ENCODE results near the gene AOPEP.

Gene AOPEP

DNA sequence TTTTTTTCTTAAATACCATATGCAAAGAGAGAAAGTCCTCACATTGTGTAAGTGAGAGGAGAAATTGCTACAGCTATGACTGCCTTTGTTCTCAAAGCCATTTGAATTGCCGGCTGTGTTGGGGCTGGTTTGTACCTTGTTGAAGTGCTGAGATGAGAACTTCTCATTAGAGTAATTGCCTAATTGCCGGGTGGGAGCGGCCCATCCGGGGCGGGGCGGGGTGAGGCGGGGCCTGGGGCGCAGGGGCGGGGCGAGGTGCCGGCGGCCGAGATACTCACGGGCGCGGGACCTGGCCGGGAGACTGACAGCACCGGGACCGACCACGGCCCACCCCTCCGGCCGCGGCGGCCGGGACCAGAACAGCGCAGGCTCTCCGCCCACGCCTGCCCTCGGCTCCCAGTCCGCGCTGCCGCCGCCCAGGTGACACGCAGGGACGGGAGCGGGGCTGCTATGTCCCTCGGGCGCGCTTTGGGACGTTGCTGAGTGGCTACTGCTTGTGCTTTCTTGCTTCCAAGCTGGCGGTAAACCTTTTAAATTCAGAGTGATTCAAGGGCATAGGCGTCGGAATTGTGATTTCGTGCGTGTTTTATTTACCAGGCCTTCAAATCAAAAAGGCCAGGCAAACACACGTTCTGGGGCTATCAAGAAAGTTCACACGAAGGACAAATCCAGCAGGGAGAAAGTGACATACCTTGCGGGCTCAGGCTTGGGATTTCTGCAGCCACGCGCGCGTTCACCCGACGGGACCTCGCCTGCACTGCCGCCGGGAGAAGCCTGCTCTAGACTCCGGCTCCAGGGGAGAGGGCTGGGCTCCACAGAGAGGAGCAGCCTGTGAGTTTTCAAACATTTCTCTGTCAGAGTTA is 322.0 kb downstream of the AOPEP start:
- peaks cover 6% of the 10 kb centered on the region for H3K36me3 ChIP-seq (ENCODE audit: control insufficient read depth, insufficient read depth, low read length)
- H2AFZ ChIP-seq, result no peak overlapping the region
- H3K4me3 ChIP-seq (ENCODE audit: low read depth, low read length), result peak overlapping the region; percentile 99
- no peaks in the 10 kb centered on the region for H3K9me3 ChIP-seq (ENCODE audit: control insufficient read depth, low read length)
- peaks cover 17% of the 10 kb centered on the region for H3K79me2 ChIP-seq
- peak overlapping the region; percentile 46 for H3K9ac ChIP-seq
- peak overlapping the region; percentile 92 for H3K4me2 ChIP-seq (ENCODE audit: low read length)
- TF ChIP-seq CTCF (IDR thresholded peaks at IDR 0.05), result no peak
- H3K27me3 ChIP-seq (ENCODE audit: control insufficient read depth, insufficient read depth, low read length), result no peaks in the 10 kb centered on the region
- H3K4me1 ChIP-seq, result peaks cover 10% of the 10 kb centered on the region
- peak overlapping the region; percentile 93 for H3K27ac ChIP-seq

DNA sequence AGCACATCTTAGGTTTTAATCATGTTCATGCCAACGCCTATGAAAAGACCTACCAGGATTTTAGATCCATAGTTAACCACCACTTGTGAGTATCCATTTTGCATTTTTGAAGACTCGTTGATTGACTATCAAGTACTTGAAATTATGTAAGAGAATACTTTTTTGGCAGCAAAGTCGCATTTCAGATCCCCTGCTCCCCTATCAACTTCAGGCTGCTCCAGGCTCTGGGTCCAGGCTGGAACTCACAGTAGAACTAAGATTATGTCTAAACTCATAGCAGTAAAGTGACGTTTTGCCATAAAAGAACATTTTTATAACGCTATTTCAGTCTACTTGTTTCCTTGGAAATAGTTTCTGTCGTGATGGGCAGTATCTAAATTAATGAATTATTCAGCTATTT is 323.3 kb downstream of the AOPEP start:
- peaks cover 4% of the 10 kb centered on the region for H3K4me1 ChIP-seq
- no peak overlapping the region for H3K9ac ChIP-seq
- H3K79me2 ChIP-seq, result peaks cover 26% of the 10 kb centered on the region
- H3K9me3 ChIP-seq (ENCODE audit: control insufficient read depth, low read length), result no peaks in the 10 kb centered on the region
- peak overlapping the region; percentile 76 for H3K4me2 ChIP-seq (ENCODE audit: low read length)
- H3K36me3 ChIP-seq (ENCODE audit: control insufficient read depth, insufficient read depth, low read length), result peaks cover 6% of the 10 kb centered on the region
- H2AFZ ChIP-seq, result no peak overlapping the region
- no peaks in the 10 kb centered on the region for H3K27me3 ChIP-seq (ENCODE audit: control insufficient read depth, insufficient read depth, low read length)
- H3K27ac ChIP-seq, result peak overlapping the region; percentile 93
- peak overlapping the region; percentile 99 for H3K4me3 ChIP-seq (ENCODE audit: low read depth, low read length)
- TF ChIP-seq CTCF (IDR thresholded peaks at IDR 0.05), result no peak

GRCh38 chr9:95053611-95054570 is 327.4 kb downstream of the AOPEP start:
- Histone ChIP-seq H2AFZ (no peak overlapping the region), H3K79me2 (peaks cover 51% of the 10 kb centered on the region), H3K4me3 (ENCODE audit: low read depth, low read length) (peak overlapping the region; percentile 99), H3K27me3 (ENCODE audit: control insufficient read depth, insufficient read depth, low read length) (no peaks in the 10 kb centered on the region), H3K4me1 (peaks cover 20% of the 10 kb centered on the region), H3K9ac (no peak overlapping the region), H3K27ac (no peak overlapping the region), H3K9me3 (ENCODE audit: control insufficient read depth, low read length) (no peaks in the 10 kb centered on the region), H3K4me2 (ENCODE audit: low read length) (peak overlapping the region; percentile 95), H3K36me3 (ENCODE audit: control insufficient read depth, insufficient read depth, low read length) (peaks cover 4% of the 10 kb centered on the region)
- TF ChIP-seq CTCF (IDR thresholded peaks at IDR 0.05), result no peak

- H3K4me2 ChIP-seq (ENCODE audit: low read length), result peak overlapping the region; percentile 95
- H3K9ac ChIP-seq, result no peak overlapping the region
- H3K27me3 ChIP-seq (ENCODE audit: control insufficient read depth, insufficient read depth, low read length), result no peaks in the 10 kb centered on the region
- peaks cover 24% of the 10 kb centered on the region for H3K4me1 ChIP-seq
- no peak for TF ChIP-seq CTCF (IDR thresholded peaks at IDR 0.05)
- H2AFZ ChIP-seq, result no peak overlapping the region
- H3K9me3 ChIP-seq (ENCODE audit: control insufficient read depth, low read length), result no peaks in the 10 kb centered on the region
- H3K79me2 ChIP-seq, result peaks cover 52% of the 10 kb centered on the region
- H3K27ac ChIP-seq, result peak overlapping the region; percentile 91
- H3K36me3 ChIP-seq (ENCODE audit: control insufficient read depth, insufficient read depth, low read length), result no peaks in the 10 kb centered on the region
- peak overlapping the region; percentile 99 for H3K4me3 ChIP-seq (ENCODE audit: low read depth, low read length)
Observed at GRCh38 chr9:95055334-95055850, 328.9 kb downstream of the AOPEP start.
